Breast epithelium (tissue), 4 donors: Measurements from ENCODE around the gene DNAJC13. TPM values are rescaled to one million over a fixed set of nuclear protein-coding genes. Genes with fewer than 3 reads are reported as not detected.

Experiments
- DNase-seq, 2 donors: peaks; one replicate each; pipeline ENCODE4 v3.0.0-alpha.2; 2019; ENCODE audit warnings: low spot score in 2 of 2
- H3K27ac ChIP-seq, 2 donors: fragments of 200-600 bp; sonication (generic) in 1 of 2; one replicate each; pipeline ENCODE4 v1.5.1; 2016 to 2019; ENCODE audit warnings: mild to moderate bottlenecking in 1 of 2
- H3K27me3 ChIP-seq, 2 donors: fragments of 200-600 bp; sonication (generic) in 1 of 2; one replicate each; pipeline versions ENCODE4 v1.5.1 to v1.6.0; 2017 to 2019; ENCODE audit warnings: control low read depth in 1 of 2, mild to moderate bottlenecking in 1 of 2
- H3K36me3 ChIP-seq: fragments of 200-600 bp; one replicate; pipeline ENCODE4 v1.5.1; 2019
- H3K4me1 ChIP-seq, 2 donors: fragments of 200-600 bp; sonication (generic); one replicate each; pipeline ENCODE4 v1.5.1; 2016 to 2019; ENCODE audit warnings: control low read depth in 1 of 2
- H3K4me3 ChIP-seq, 3 donors: fragments of 200-600 bp; sonication (generic); 1 replicate in 2 of 3; 2 replicates in 1 of 3; pipeline ENCODE4 v1.5.1; 2016 to 2019; ENCODE audit warnings: mild to moderate bottlenecking in 3 of 3, moderate library complexity in 2 of 3
- H3K9me3 ChIP-seq, 2 donors: fragments of 200-600 bp; sonication (generic) in 1 of 2; one replicate each; pipeline ENCODE4 v1.5.1; 2016 to 2019; ENCODE audit warnings: control low read depth in 1 of 2
- CTCF ChIP-seq, 3 donors: fragments of 450-650 bp; IDR thresholded peaks; one replicate each; pipeline ENCODE4 v1.5.1; 2016 to 2017; ENCODE audit warnings: antibody characterized with exemption in 3 of 3, mild to moderate bottlenecking in 3 of 3, moderate library complexity in 3 of 3
- POLR2A ChIP-seq: fragments of 450-650 bp; IDR thresholded peaks from one replicate; pipeline ENCODE4 v1.6.1; 2016; ENCODE audit warnings: antibody characterized with exemption, mild to moderate bottlenecking, moderate library complexity
- POLR2AphosphoS5 ChIP-seq, 3 donors: sonication (generic); formaldehyde crosslinking; IDR thresholded peaks; one replicate each; pipeline ENCODE4 v1.6.1; 2017; ENCODE audit warnings: antibody characterized with exemption in 3 of 3
- intact Hi-C: fragments of 100-400 bp; cut with DNase I; formaldehyde crosslinking; loops from one replicate; pipeline ENCODE4 v1.15.1; 2023; ENCODE audit warnings: low total_unique reads
- total RNA-seq, 3 donors: library from RNA; depleted of rRNA; stranded (reverse); fragments of >200 nt; gene quantifications; one replicate each; pipeline ENCODE4 v1.1.0, GENCODE V29; 2016

Gene DNAJC13
- total RNA-seq, 3 donors from 2014 or later: 42.0 to 56.5 (median 53.6) TPM

- no peak for DNase-seq
- TF ChIP-seq POLR2A: no peak
- TF ChIP-seq CTCF (IDR thresholded peaks at IDR 0.05): no peak
- TF ChIP-seq POLR2AphosphoS5 (IDR thresholded peaks at IDR 0.05): no peak
- Histone ChIP-seq H3K4me1 (no peaks in the 10 kb centered on the region), H3K9me3 (no peaks in the 10 kb centered on the region), H3K36me3 (no peaks in the 10 kb centered on the region), H3K4me3 (no peak overlapping the region), H3K27me3 (no peaks in the 10 kb centered on the region), H3K27ac (no peak overlapping the region)
- intact Hi-C loops: no loop called here
Observed at GRCh38 chr3:132378048-132378762, 39.1 kb upstream of the DNAJC13 start.

- Histone ChIP-seq H3K27me3 (no peaks in the 10 kb centered on the region), H3K9me3 (peaks cover 0 to 4% of the 10 kb centered on the region in 2 donors), H3K27ac (no peak overlapping the region), H3K4me1 (no peaks in the 10 kb centered on the region), H3K4me3 (no peak overlapping the region), H3K36me3 (no peaks in the 10 kb centered on the region)
- intact Hi-C loops: no loop called here
- TF ChIP-seq POLR2AphosphoS5 (IDR thresholded peaks at IDR 0.05) (no peak), CTCF (IDR thresholded peaks at IDR 0.05) (no peak), POLR2A (no peak)
- DNase-seq: no peak
Observed at GRCh38 chr3:132378846-132379245, 38.5 kb upstream of the DNAJC13 start.

GRCh38 chr3:132380920-132381319 lies 36.4 kb upstream of the DNAJC13 start:
- Histone ChIP-seq H3K4me3 (no peak overlapping the region), H3K4me1 (no peaks in the 10 kb centered on the region), H3K36me3 (no peaks in the 10 kb centered on the region), H3K9me3 (peaks cover 0 to 4% of the 10 kb centered on the region in 2 donors), H3K27me3 (no peaks in the 10 kb centered on the region), H3K27ac (no peak overlapping the region)
- TF ChIP-seq POLR2AphosphoS5 (IDR thresholded peaks at IDR 0.05) (no peak), POLR2A (no peak), CTCF (IDR thresholded peaks at IDR 0.05) (no peak)
- no peak for DNase-seq
- intact Hi-C loops: no loop called here

GRCh38 chr3:132381348-132381944 lies 35.9 kb upstream of the DNAJC13 start:
- peaks cover 0 to 4% of the 10 kb centered on the region in 2 donors for H3K9me3 ChIP-seq
- H3K27ac ChIP-seq: no peak overlapping the region
- H3K36me3 ChIP-seq: no peaks in the 10 kb centered on the region
- H3K4me3 ChIP-seq: no peak overlapping the region
- H3K4me1 ChIP-seq: no peaks in the 10 kb centered on the region
- TF ChIP-seq CTCF (IDR thresholded peaks at IDR 0.05) (no peak), POLR2A (no peak), POLR2AphosphoS5 (IDR thresholded peaks at IDR 0.05) (no peak)
- intact Hi-C loops: no loop called here
- H3K27me3 ChIP-seq: no peaks in the 10 kb centered on the region
- no peak for DNase-seq

GRCh38 chr3:132382267-132382666 lies 35.0 kb upstream of the DNAJC13 start:
- intact Hi-C loops: no loop called here
- TF ChIP-seq POLR2AphosphoS5 (IDR thresholded peaks at IDR 0.05) (no peak), POLR2A (no peak), CTCF (IDR thresholded peaks at IDR 0.05) (no peak)
- no peaks in the 10 kb centered on the region for H3K36me3 ChIP-seq

More at GRCh38 chr3:132382267-132382666, 35.0 kb upstream of the DNAJC13 start:
- Histone ChIP-seq H3K27ac (no peak overlapping the region), H3K27me3 (no peaks in the 10 kb centered on the region), H3K9me3 (peaks cover 0 to 4% of the 10 kb centered on the region in 2 donors), H3K4me3 (no peak overlapping the region), H3K4me1 (no peaks in the 10 kb centered on the region)
- DNase-seq: no peak
